Mucosa of rectum (tissue), 2 donors: ENCODE data around the gene AMACR.
"Not testable (repeated sequence)": the region's sequence is repeated elsewhere in the genome, so short reads cannot be mapped to it uniquely, and the experiment has no call there.

Experiments
- H3K27ac ChIP-seq, 2 donors: one replicate each; pipeline ENCODE4 v1.7.0; 2013; ENCODE audit warnings: inconsistent platforms in 2 of 2, low read depth in 2 of 2, low read length in 2 of 2
- H3K27me3 ChIP-seq, 2 donors: one replicate each; pipeline ENCODE4 v1.7.0; 2013; ENCODE audit warnings: low read length in 2 of 2; ENCODE audit not compliant: control insufficient read depth in 2 of 2, insufficient read depth in 2 of 2
- H3K36me3 ChIP-seq, 2 donors: one replicate each; pipeline ENCODE4 v1.7.0; 2013; ENCODE audit warnings: low read length in 2 of 2; ENCODE audit not compliant: control insufficient read depth in 2 of 2, insufficient read depth in 2 of 2
- H3K4me1 ChIP-seq, 2 donors: one replicate each; pipeline ENCODE4 v1.7.0; 2013; ENCODE audit warnings: low read length in 2 of 2, mild to moderate bottlenecking in 1 of 2; ENCODE audit not compliant: control insufficient read depth in 2 of 2, insufficient read depth in 2 of 2
- H3K4me3 ChIP-seq, 2 donors: one replicate each; pipeline ENCODE4 v1.7.0; 2013; ENCODE audit warnings: low read length in 2 of 2
- H3K9ac ChIP-seq, 2 donors: one replicate each; pipeline ENCODE4 v1.7.0; 2013; ENCODE audit warnings: low read length in 2 of 2, low read depth in 1 of 2, mild to moderate bottlenecking in 1 of 2
- H3K9me3 ChIP-seq, 2 donors: one replicate each; pipeline ENCODE4 v1.7.0; 2013; ENCODE audit warnings: low read length in 2 of 2; ENCODE audit not compliant: control insufficient read depth in 2 of 2
- donor health status: healthy.
- donor health status: Normal muscosa, but diverticular disease.

Gene AMACR

DNA sequence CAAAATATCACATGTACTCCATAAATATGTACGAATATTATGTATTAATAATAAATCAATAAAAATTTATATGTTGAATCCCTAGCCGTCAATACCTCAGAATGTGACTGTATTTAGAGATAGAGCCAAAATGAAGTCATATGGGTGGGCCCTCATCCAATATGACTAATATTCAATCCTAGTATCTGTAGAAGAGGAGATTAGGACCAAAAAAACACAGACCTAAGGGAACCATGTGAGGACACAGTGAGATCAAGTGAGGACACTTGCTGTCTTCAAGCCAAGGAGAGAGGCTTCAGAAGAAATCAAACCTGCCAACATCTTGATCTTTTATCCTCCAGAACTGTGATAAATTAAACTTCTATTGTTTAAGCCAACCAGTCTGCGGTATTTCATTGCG lies 3.7 kb upstream of the AMACR start:
- no peaks in the 10 kb centered on the region for H3K9me3 ChIP-seq
- H3K4me3 ChIP-seq, result no peak overlapping the region
- no peaks in the 10 kb centered on the region for H3K27me3 ChIP-seq
- no peak overlapping the region for H3K9ac ChIP-seq
- H3K36me3 ChIP-seq, result no peaks in the 10 kb centered on the region
- H3K27ac ChIP-seq, result no peak overlapping the region
- peaks cover 23 to 45% of the 10 kb centered on the region in 2 donors for H3K4me1 ChIP-seq

DNA sequence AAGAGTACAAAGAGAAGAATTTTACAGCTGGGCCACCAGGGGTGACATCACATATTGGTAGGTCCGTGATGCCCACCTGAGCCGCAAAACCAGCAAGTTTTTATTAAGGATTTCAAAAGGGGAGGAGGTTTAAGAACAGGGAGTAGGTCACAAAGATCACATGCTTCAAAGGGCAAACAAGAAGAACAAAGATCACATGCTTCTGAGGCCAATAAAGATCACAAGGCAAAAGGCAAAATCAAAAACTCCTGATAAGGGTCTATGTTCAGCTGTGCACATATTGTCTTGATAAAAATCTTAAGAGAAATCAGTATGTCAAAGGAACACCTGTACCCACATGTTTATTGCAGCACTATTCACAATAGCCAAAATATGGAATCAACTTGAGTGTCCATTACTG lies 2.3 kb upstream of the AMACR start:
- Histone ChIP-seq H3K4me1 (peaks cover 20 to 42% of the 10 kb centered on the region in 2 donors), H3K27ac (peak overlapping the region in 1 of 2 donors; percentile 50)
- H3K9ac ChIP-seq, H3K27me3 ChIP-seq, H3K4me3 ChIP-seq, H3K36me3 ChIP-seq, H3K9me3 ChIP-seq: not testable (repeated sequence)

DNA sequence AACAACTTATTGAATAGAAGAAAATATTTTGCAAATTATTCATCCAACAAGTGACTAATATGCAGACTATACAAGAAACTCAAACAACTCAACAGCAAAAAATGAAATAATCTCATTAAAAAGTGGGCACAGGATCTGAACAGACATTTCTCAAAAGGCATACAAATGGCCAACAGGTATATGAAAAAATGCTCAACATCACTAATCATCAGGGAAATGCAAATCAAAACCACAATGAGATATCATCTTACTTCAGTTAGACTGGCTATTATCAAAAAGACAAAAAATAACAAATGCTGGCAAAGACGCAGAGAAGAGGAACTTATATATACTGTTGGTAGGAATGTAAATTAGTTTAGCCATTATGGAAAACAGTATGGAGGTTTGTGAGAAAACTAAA lies 1.8 kb upstream of the AMACR start:
- Histone ChIP-seq H3K36me3 (peaks cover 0 to 5% of the 10 kb centered on the region in 2 donors), H3K4me3 (no peak overlapping the region), H3K27me3 (no peaks in the 10 kb centered on the region), H3K9me3 (no peaks in the 10 kb centered on the region), H3K9ac (no peak overlapping the region), H3K4me1 (peaks cover 20 to 39% of the 10 kb centered on the region in 2 donors), H3K27ac (peak overlapping the region; percentile 95)

DNA sequence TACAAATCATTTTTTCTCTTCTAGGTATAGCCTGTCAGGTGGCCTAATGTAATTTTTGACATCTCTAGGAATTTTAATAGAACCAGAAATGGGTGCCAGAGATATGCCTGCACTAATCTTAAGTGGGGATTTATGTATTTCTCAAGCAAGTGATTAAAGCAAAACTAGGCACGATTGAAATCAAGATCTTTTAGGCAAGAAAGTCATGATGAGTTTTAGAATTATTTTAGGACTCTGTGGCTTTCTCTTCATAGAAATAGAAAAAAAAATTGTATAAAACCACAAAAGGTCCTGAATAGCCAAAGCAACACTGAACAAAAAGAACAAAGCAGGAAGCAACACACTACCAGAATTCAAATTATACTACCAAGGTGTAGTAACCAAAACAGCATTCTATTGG lies 952 bp upstream of the AMACR start:
- Histone ChIP-seq H3K27ac (peak overlapping the region; percentile 95), H3K27me3 (no peaks in the 10 kb centered on the region), H3K9ac (peak overlapping the region; percentile 85 to 88), H3K4me1 (peaks cover 20 to 39% of the 10 kb centered on the region in 2 donors), H3K9me3 (no peaks in the 10 kb centered on the region), H3K4me3 (peak overlapping the region; percentile 83 to 92), H3K36me3 (peaks cover 2 to 11% of the 10 kb centered on the region in 2 donors)

DNA sequence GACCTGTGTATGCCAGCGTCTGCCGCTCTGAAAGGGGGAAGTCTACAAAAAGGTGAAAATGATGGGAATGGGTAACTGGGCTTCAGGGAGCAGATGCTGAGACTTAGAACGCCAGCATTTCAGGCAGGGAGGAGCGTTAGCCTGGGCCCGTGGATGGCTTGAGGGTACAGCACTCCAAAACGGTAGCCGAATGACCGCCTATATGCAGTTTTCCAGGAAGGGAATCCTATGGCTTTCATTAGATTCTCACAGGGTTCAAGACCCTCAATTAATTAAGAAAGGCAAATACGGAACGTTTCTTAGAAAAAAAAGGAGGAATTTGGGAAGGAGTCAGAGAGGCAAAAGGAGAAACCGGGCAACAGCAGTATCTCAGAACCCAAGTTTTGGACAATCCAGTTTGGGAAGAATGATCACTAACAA lies 639 bp downstream of the AMACR start:
- H3K9ac ChIP-seq, result peak overlapping the region; percentile 85 to 88
- H3K27me3 ChIP-seq, result no peaks in the 10 kb centered on the region
- H3K27ac ChIP-seq, result peak overlapping the region; percentile 95
- no peaks in the 10 kb centered on the region for H3K9me3 ChIP-seq
- peak overlapping the region; percentile 83 to 92 for H3K4me3 ChIP-seq
- peaks cover 20 to 36% of the 10 kb centered on the region in 2 donors for H3K4me1 ChIP-seq
- peaks cover 13 to 16% of the 10 kb centered on the region in 2 donors for H3K36me3 ChIP-seq

DNA sequence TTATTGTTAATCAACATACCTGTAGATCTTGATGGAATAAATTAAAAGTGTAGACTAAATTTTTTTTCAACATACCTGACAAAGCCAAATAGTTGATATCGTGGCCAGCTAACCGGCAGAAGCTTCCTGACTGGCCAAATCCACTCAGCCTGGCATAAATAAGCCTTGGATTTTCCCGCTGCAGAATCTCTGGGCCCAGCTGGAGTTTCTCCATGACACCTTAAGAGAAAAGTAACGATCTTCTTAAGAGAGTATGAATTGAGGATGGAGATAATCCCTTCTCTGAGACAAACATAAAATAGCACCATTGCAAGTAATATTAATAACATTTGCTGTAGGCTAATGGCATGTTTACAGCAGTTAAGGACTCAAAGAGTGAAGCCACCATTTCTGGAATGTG lies 2.2 kb downstream of the AMACR start:
- Histone ChIP-seq H3K9ac (no peak overlapping the region), H3K27ac (no peak overlapping the region), H3K9me3 (no peaks in the 10 kb centered on the region), H3K4me3 (peak overlapping the region in 1 of 2 donors; percentile 92), H3K4me1 (peaks cover 16 to 32% of the 10 kb centered on the region in 2 donors), H3K27me3 (no peaks in the 10 kb centered on the region), H3K36me3 (peaks cover 13 to 16% of the 10 kb centered on the region in 2 donors)

DNA sequence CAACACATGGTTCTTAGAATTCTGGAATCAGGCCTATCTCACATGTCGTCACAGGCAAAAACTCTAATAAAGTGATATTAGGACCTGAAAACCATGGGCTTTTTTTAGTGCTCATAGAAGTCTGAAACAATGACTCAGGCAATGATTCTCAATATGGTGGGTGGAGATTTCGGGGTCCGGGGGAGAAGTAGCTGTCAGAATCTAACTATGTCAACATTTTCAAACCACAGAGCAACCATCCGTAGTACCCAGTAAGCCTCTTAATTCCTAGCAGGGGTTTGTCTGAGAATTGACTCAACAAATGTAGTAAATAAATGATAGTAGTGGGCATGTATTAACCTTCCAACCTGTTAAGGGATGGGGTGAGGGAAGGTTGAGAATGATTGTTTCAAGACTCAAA lies 2.6 kb downstream of the AMACR start:
- Histone ChIP-seq H3K4me1 (peaks cover 16 to 27% of the 10 kb centered on the region in 2 donors), H3K27me3 (no peaks in the 10 kb centered on the region), H3K9ac (no peak overlapping the region), H3K4me3 (peak overlapping the region in 1 of 2 donors; percentile 92), H3K27ac (no peak overlapping the region), H3K9me3 (no peaks in the 10 kb centered on the region), H3K36me3 (peaks cover 13 to 16% of the 10 kb centered on the region in 2 donors)

DNA sequence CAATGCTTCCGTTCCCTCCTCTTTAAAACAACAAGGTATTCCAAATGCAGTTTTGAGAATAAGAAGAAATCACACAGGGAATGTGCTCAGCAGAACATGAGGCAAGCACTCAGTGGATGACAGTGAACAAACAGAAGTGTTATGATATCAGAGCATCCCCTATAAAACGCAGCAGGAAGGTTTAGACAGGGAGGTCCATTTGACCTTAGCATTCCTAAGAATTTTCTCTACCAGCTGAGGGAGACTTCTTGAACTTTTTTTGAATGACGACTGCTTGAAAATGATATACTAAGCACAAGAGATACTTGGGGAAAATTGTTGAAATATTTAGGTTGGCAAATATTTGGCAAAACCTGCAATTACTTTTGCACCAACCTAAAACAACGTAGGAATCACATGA lies 3.9 kb downstream of the AMACR start:
- H3K4me1 ChIP-seq, result peaks cover 10 to 16% of the 10 kb centered on the region in 2 donors
- H3K4me3 ChIP-seq, result no peak overlapping the region
- no peak overlapping the region for H3K27ac ChIP-seq
- no peaks in the 10 kb centered on the region for H3K27me3 ChIP-seq
- no peak overlapping the region for H3K9ac ChIP-seq
- peaks cover 15 to 16% of the 10 kb centered on the region in 2 donors for H3K36me3 ChIP-seq
- H3K9me3 ChIP-seq, result no peaks in the 10 kb centered on the region

DNA sequence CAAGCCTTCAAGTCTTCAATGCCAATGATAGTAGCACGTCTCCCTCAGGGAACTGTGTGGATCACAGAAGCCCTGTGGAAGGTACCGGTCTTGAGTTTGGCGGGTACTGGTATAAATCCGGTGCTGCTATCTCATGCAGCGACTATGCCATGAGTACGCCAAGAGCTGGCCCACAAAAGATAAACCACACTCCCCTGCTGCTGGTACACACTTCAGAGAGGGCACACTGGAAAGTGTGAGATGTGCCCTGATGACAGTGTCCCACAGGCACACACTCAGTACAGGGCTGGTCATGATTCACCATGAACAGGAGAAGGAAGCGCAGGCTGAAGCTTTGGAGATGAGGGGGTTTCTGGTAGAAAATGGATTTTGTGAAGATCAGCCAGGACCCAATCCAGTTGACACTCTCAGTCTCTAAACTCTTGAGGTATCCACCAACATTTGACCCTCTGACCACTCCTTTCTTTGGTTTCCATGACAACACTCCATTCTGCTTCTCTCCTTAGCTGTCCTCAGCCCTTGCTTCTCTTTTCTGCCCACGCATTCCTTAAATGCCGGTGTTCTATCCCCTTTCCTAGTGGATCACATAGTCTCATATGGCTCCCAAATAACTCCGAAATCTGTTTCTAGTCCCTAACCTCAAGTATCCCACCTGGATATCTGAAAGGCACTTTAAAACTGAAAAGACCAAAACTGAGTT lies 5.1 kb downstream of the AMACR start:
- H3K4me1 ChIP-seq, result peaks cover 6 to 10% of the 10 kb centered on the region in 2 donors
- peaks cover 19 to 21% of the 10 kb centered on the region in 2 donors for H3K36me3 ChIP-seq
- H3K27ac ChIP-seq, result no peak overlapping the region
- no peak overlapping the region for H3K4me3 ChIP-seq
- H3K9me3 ChIP-seq, result no peaks in the 10 kb centered on the region
- H3K27me3 ChIP-seq, result no peaks in the 10 kb centered on the region
- H3K9ac ChIP-seq, result no peak overlapping the region

DNA sequence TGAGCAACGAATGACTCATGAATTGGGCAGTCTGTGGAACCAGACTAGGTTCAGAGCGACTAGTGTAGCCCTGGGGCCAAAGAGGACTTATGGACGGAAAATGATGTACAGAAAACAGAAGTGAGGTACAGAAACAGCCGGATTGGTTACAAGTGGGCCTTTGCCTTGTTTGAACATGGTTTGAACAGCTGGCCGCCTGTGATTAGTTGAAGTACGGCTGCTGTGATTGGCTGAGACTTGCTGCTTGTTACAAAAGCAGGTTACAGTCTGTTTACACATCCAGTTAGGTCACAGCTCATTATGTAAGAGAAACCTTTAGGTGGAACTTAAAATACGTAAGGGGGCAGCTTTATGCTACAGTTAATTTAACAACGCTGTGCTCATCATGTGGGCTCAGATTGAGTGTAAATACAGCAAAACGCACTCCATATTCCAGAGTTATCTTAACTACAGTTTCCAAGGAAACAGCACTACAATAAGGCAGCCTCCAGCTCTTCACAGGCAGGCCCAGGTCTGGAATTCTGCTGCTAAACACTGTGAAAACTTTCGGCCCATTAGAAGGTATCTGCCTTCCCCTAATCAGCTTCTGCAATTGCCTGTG lies 6.5 kb downstream of the AMACR start:
- Histone ChIP-seq H3K9me3 (no peaks in the 10 kb centered on the region), H3K27me3 (no peaks in the 10 kb centered on the region), H3K4me1 (peaks cover 0 to 3% of the 10 kb centered on the region in 2 donors), H3K4me3 (no peak overlapping the region), H3K27ac (peak overlapping the region in 1 of 2 donors; percentile 53), H3K9ac (peak overlapping the region in 1 of 2 donors; percentile 25), H3K36me3 (peaks cover 21 to 26% of the 10 kb centered on the region in 2 donors)
